SK-N-SH treated with all-trans-retinoic acid at 6 μM for 48 hours (cell line): ENCODE data around the gene SEMA5A.

Experiments used
- ATAC-seq: fragments of 200-7000 bp; cut with Tn5 transposase; 3 replicates; pipeline ENCODE4 v1.9.1; 2020; ENCODE audit warnings: mild to moderate bottlenecking, moderate library complexity
- ARNTL ChIP-seq: fragments of 450-650 bp; formaldehyde crosslinking; IDR thresholded peaks from 2 replicates; pipeline ENCODE4 v1.5.0; 2020; ENCODE audit warnings: low read depth, mild to moderate bottlenecking, moderate library complexity, borderline replicate concordance
- BACH2 ChIP-seq: fragments of 250-450 bp; sonication (Bioruptor Pico); IDR thresholded peaks from 2 replicates; pipeline ENCODE4 v1.9.0; 2021; ENCODE audit warnings: mild to moderate bottlenecking, borderline replicate concordance
- CSDC2 ChIP-seq: fragments of 250-450 bp; sonication (Bioruptor Pico); IDR thresholded peaks from 2 replicates; pipeline ENCODE4 v1.5.0; 2020; ENCODE audit warnings: mild to moderate bottlenecking, moderate library complexity
- CSRNP3 ChIP-seq: fragments of 250-450 bp; sonication (Bioruptor Pico); IDR thresholded peaks from 2 replicates; pipeline ENCODE4 v1.5.1; 2021; ENCODE audit warnings: mild to moderate bottlenecking, moderate library complexity
- GLIS3 ChIP-seq: fragments of 250-450 bp; sonication (Bioruptor Pico); IDR thresholded peaks from 2 replicates; pipeline ENCODE4 v1.5.0; 2020; ENCODE audit warnings: mild to moderate bottlenecking, moderate library complexity
- ISL1 ChIP-seq: fragments of 250-450 bp; sonication (Bioruptor Pico); IDR thresholded peaks from 2 replicates; pipeline ENCODE4 v2.1.2; 2022; ENCODE audit warnings: mild to moderate bottlenecking, moderate library complexity
- OSR1 ChIP-seq: fragments of 250-450 bp; sonication (Bioruptor Pico); IDR thresholded peaks from 2 replicates; pipeline ENCODE4 v1.8.0; 2022; ENCODE audit warnings: moderate library complexity, mild to moderate bottlenecking, inconsistent platforms
- PATZ1 ChIP-seq: fragments of 250-450 bp; sonication (Bioruptor Pico); IDR thresholded peaks from 2 replicates; pipeline ENCODE4 v1.8.0; 2020; ENCODE audit warnings: mild to moderate bottlenecking, moderate library complexity, borderline replicate concordance
- POU6F1 ChIP-seq: fragments of 250-450 bp; sonication (Bioruptor Pico); IDR thresholded peaks from 2 replicates; pipeline ENCODE4 v1.8.0; 2021; ENCODE audit warnings: low read depth, mild to moderate bottlenecking, moderate library complexity, borderline replicate concordance
- PPARA ChIP-seq: fragments of 250-450 bp; sonication (Bioruptor Pico); IDR thresholded peaks from 2 replicates; pipeline ENCODE4 v1.5.0; 2020; ENCODE audit warnings: mild to moderate bottlenecking, borderline replicate concordance
- RARB ChIP-seq: fragments of 250-450 bp; sonication (Bioruptor Pico); IDR thresholded peaks from 2 replicates; pipeline ENCODE4 v1.8.0; 2021; ENCODE audit warnings: mild to moderate bottlenecking, moderate library complexity
- SNAI2 ChIP-seq: fragments of 250-450 bp; sonication (Bioruptor Pico); IDR thresholded peaks from 2 replicates; pipeline ENCODE4 v1.5.0; 2020; ENCODE audit warnings: mild to moderate bottlenecking, moderate library complexity
- TCF4 ChIP-seq: fragments of 250-450 bp; sonication (Bioruptor Pico); IDR thresholded peaks from 2 replicates; pipeline ENCODE4 v1.8.0; 2021; ENCODE audit warnings: mild to moderate bottlenecking, moderate library complexity, borderline replicate concordance
- TOX ChIP-seq: fragments of 250-450 bp; sonication (Bioruptor Pico); IDR thresholded peaks from 2 replicates; pipeline ENCODE4 v1.8.0; 2021; ENCODE audit warnings: mild to moderate bottlenecking, moderate library complexity, borderline replicate concordance
- ZC3H10 ChIP-seq: fragments of 250-450 bp; sonication (Bioruptor Pico); IDR thresholded peaks from 2 replicates; pipeline ENCODE4 v1.5.1; 2021; ENCODE audit warnings: mild to moderate bottlenecking, moderate library complexity
- ZFP30 ChIP-seq: fragments of 450-650 bp; formaldehyde crosslinking; IDR thresholded peaks from 2 replicates; pipeline ENCODE4 v1.5.0; 2022; ENCODE audit warnings: mild to moderate bottlenecking, moderate library complexity
- ZNF565 ChIP-seq: fragments of 450-650 bp; formaldehyde crosslinking; conservative IDR thresholded peaks from 2 replicates; pipeline ENCODE4 v1.5.0; 2020; ENCODE audit warnings: low read depth, mild to moderate bottlenecking, moderate library complexity
- ZNF70 ChIP-seq: fragments of 450-650 bp; formaldehyde crosslinking; IDR thresholded peaks from 2 replicates; pipeline ENCODE4 v1.5.0; 2020; ENCODE audit warnings: mild to moderate bottlenecking, moderate library complexity
- ZNF8 ChIP-seq: fragments of 450-650 bp; formaldehyde crosslinking; IDR thresholded peaks from 2 replicates; pipeline ENCODE4 v1.5.0; 2020; ENCODE audit warnings: mild to moderate bottlenecking, moderate library complexity
- TF ChIP-seq, protein P1 (sequence below): fragments of 250-450 bp; sonication (Bioruptor Pico); IDR thresholded peaks from 2 replicates; pipeline ENCODE4 v1.5.0; 2020; ENCODE audit warnings: mild to moderate bottlenecking, moderate library complexity
- TF ChIP-seq, protein P2 (sequence below): fragments of 250-450 bp; sonication (Bioruptor Pico); IDR thresholded peaks from 2 replicates; pipeline ENCODE4 v1.5.1; 2020; ENCODE audit warnings: low read depth, mild to moderate bottlenecking, moderate library complexity

The SEMA5A gene

DNA sequence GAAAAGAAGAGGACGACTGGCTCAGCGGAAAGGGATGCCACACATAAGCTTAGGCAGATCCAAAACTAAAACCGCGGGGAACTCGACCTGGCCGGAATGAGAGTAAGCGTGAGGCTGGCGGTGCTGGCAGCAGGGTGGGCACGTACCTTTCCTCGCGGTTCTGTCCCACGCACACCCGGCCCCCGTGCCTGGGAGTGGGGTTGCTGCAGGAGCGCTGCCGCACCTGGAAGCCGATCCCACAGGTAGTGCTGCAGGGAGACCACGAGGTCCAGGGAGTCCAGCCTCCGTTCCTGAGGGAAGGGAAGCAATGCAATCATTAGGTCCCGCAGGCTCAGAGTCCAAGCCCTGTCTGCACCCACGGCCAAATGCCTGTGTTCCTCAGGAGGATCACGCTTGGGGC, 427.0 kb downstream of the SEMA5A start:
- ATAC-seq = no peak
- no peak for TF ChIP-seq CSDC2 (CRISPR knock-in tag)
- TF ChIP-seq, protein P1, sequence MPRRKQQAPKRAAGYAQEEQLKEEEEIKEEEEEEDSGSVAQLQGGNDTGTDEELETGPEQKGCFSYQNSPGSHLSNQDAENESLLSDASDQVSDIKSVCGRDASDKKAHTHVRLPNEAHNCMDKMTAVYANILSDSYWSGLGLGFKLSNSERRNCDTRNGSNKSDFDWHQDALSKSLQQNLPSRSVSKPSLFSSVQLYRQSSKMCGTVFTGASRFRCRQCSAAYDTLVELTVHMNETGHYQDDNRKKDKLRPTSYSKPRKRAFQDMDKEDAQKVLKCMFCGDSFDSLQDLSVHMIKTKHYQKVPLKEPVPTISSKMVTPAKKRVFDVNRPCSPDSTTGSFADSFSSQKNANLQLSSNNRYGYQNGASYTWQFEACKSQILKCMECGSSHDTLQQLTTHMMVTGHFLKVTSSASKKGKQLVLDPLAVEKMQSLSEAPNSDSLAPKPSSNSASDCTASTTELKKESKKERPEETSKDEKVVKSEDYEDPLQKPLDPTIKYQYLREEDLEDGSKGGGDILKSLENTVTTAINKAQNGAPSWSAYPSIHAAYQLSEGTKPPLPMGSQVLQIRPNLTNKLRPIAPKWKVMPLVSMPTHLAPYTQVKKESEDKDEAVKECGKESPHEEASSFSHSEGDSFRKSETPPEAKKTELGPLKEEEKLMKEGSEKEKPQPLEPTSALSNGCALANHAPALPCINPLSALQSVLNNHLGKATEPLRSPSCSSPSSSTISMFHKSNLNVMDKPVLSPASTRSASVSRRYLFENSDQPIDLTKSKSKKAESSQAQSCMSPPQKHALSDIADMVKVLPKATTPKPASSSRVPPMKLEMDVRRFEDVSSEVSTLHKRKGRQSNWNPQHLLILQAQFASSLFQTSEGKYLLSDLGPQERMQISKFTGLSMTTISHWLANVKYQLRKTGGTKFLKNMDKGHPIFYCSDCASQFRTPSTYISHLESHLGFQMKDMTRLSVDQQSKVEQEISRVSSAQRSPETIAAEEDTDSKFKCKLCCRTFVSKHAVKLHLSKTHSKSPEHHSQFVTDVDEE = no peak
- no peak for TF ChIP-seq TCF4 (CRISPR knock-in tag)
- no peak for TF ChIP-seq RARB
- TF ChIP-seq, all 23 proteins: peak for 0

- no peak for ATAC-seq
- no peak for TF ChIP-seq ARNTL
- TF ChIP-seq ZC3H10 (CRISPR knock-in tag) = no peak
- TF ChIP-seq PPARA (CRISPR knock-in tag) = no peak
- no peak for TF ChIP-seq RARB
- no peak for TF ChIP-seq SNAI2 (CRISPR knock-in tag)
- TF ChIP-seq, protein P2, sequence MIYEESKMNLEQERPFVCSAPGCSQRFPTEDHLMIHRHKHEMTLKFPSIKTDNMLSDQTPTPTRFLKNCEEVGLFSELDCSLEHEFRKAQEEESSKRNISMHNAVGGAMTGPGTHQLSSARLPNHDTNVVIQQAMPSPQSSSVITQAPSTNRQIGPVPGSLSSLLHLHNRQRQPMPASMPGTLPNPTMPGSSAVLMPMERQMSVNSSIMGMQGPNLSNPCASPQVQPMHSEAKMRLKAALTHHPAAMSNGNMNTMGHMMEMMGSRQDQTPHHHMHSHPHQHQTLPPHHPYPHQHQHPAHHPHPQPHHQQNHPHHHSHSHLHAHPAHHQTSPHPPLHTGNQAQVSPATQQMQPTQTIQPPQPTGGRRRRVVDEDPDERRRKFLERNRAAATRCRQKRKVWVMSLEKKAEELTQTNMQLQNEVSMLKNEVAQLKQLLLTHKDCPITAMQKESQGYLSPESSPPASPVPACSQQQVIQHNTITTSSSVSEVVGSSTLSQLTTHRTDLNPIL (CRISPR knock-in tag) = no peak
- no peak for TF ChIP-seq GLIS3 (CRISPR knock-in tag)
- TF ChIP-seq ZNF565 (CRISPR knock-in tag) = no peak
- TF ChIP-seq ZNF8 = no peak
- TF ChIP-seq CSDC2 (CRISPR knock-in tag) = no peak
- no peak for TF ChIP-seq PATZ1 (CRISPR knock-in tag)
Observed at GRCh38 chr5:9115093-9115492, 430.8 kb downstream of the SEMA5A start.

- TF ChIP-seq ZNF70 = no peak
- no peak for TF ChIP-seq OSR1 (CRISPR knock-in tag)
- TF ChIP-seq ZFP30 (CRISPR knock-in tag) = no peak
- TF ChIP-seq SNAI2 (CRISPR knock-in tag) = no peak
- no peak for TF ChIP-seq TOX
- TF ChIP-seq ISL1 = no peak
- TF ChIP-seq PATZ1 (CRISPR knock-in tag) = no peak
- no peak for TF ChIP-seq ZNF8
- no peak for TF ChIP-seq RARB
- no peak for ATAC-seq
Observed at GRCh38 chr5:9112520-9113291, 433.2 kb downstream of the SEMA5A start.

DNA sequence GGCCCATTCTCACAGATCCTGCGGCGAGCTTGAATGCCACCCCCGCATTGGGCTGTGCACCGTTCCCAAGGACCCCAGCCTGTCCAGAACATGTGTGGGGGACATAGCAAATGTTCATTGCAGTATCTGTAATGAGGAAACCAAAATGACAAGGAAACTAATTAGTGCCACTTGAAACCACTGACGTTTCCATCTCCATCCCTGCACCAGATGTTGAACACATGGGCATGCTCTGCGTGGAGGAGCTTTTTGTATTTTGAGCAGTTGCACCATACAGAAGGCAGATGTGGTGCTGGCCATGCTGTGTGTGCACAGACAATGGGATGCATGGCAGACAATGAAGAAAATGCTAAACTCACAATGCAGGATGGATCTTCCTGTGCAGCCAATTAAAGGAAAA, 437.7 kb downstream of the SEMA5A start:
- no peak for ATAC-seq
- TF ChIP-seq POU6F1 (no peak), BACH2 (CRISPR knock-in tag) (no peak), CSRNP3 (CRISPR knock-in tag) (no peak)
- TF ChIP-seq, protein P1 = no peak
- TF ChIP-seq, protein P2 (CRISPR knock-in tag) = no peak
